Prostate gland (tissue), 2 donors: ENCODE measurements around the gene ANKRD18A. TPM values are rescaled to one million over a fixed set of nuclear protein-coding genes. Genes with fewer than 3 reads are reported as not detected.
"Not testable (repeated sequence)": the region's sequence is repeated elsewhere in the genome, so short reads cannot be mapped to it uniquely, and the experiment has no call there.

ENCODE experiments used
- DNase-seq: peaks from one replicate; pipeline ENCODE4 v3.0.0-alpha.2; 2019; ENCODE audit warnings: low spot score
- H3K27ac ChIP-seq, 2 donors: fragments of 200-600 bp; sonication (generic); 2 replicates each; pipeline ENCODE4 v1.5.1; 2017 to 2019
- H3K27me3 ChIP-seq: fragments of 200-600 bp; sonication (generic); replicated peaks from 2 replicates; pipeline ENCODE4 v1.5.1; 2019; ENCODE audit not compliant: insufficient read depth
- H3K36me3 ChIP-seq, 2 donors: fragments of 200-600 bp; sonication (generic); 1 replicate in 1 of 2; 2 replicates in 1 of 2; pipeline versions ENCODE4 v1.5.1 to v1.8.1; 2017 to 2019
- H3K4me1 ChIP-seq: fragments of 200-600 bp; sonication (generic); replicated peaks from 2 replicates; pipeline ENCODE4 v1.5.1; 2019
- H3K4me3 ChIP-seq, 2 donors: fragments of 200-600 bp; sonication (generic); 2 replicates each; pipeline ENCODE4 v1.5.1; 2017 to 2019
- H3K9me3 ChIP-seq: fragments of 200-600 bp; sonication (generic); 2 replicates; pipeline ENCODE4 v1.5.1; 2017
- CTCF ChIP-seq, 4 experiments: fragments of 200-600 bp in 2 of 4; fragments of 450-650 bp in 2 of 4; sonication (generic) in 2 of 4; IDR thresholded peaks; 1 replicate in 3 of 4; 2 replicates in 1 of 4; pipeline ENCODE4 v1.5.1; 2016 to 2019; ENCODE audit warnings: antibody characterized with exemption in 4 of 4, mild to moderate bottlenecking in 2 of 4, moderate library complexity in 2 of 4
- POLR2A ChIP-seq: fragments of 450-650 bp; IDR thresholded peaks from one replicate; pipeline ENCODE4 v1.6.1; 2016; ENCODE audit warnings: antibody characterized with exemption, mild to moderate bottlenecking
- POLR2AphosphoS5 ChIP-seq: sonication (generic); formaldehyde crosslinking; IDR thresholded peaks from one replicate; pipeline ENCODE4 v1.6.1; 2017; ENCODE audit warnings: antibody characterized with exemption
- WGBS: methylation state at CpG from one replicate; pipeline ENCODE4 v1.1.5; 2018; 5-methylcytosine and 5-hydroxymethylcytosine counted together
- intact Hi-C: fragments of 100-400 bp; cut with DNase I; formaldehyde crosslinking; loops from one replicate; pipeline ENCODE4 v1.14.2; 2022
- total RNA-seq, 2 donors: library from RNA; depleted of rRNA; stranded (reverse); fragments of >200 nt; gene quantifications; one replicate each; pipeline ENCODE4 v1.1.0, GENCODE V29; 2016

The ANKRD18A gene
- total RNA-seq, 2 donors from 2014 or later = 13.9 to 33.7 TPM

DNA sequence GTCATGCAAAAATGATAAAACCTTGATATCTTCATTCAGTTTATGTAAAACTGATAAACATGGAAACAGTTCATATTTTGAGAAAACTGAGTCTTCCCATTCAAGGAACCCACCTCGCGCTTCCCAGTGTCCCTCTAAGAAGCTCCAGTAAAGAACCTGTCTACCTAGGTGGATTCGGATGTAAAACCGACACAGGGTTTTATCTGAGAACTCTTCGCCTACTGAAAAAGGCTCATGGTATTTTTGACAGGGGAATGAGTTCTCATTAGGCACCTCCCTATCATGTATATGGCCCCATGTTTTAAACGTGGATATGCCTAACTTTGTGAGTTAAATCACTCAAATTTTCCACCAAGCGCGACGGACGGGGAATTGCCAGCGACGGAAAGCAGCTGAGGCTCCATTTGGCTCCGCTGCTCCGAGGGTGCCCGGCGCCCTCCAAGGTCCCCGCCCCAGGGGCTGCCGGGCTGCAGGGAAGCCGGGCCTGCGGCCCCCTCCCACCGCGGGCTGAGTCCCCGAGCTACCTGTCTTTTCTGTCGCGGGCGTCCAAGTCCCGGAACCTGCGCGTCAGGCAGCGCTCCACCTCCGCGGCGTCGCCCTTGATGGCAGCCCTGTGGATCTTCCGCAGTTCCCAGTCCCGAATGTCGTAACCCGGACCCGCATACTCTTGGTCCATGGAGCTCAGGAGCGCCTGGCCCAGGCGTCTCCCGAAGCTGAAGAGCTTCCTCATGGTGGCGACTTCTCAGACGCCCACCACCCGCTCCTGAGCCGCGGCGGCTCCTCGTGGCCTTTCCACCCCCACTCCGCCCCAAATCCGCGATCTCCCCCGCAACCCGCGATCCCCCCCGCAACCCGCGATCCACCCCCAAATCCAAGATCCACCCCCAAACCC is 594 bp downstream of the ANKRD18A start:
- no peaks in the 10 kb centered on the region for H3K36me3 ChIP-seq
- H3K4me1 ChIP-seq = no peaks in the 10 kb centered on the region
- WGBS = 3% methylated on average over 52 of the region's 58 CpGs
- DNase-seq = peak; percentile 19
- no peaks in the 10 kb centered on the region for H3K27me3 ChIP-seq
- peak overlapping the region; percentile 78 to 80 for H3K27ac ChIP-seq
- TF ChIP-seq POLR2AphosphoS5 (no peak), CTCF (IDR thresholded peaks at IDR 0.05) (no peak), POLR2A (no peak)
- no peaks in the 10 kb centered on the region for H3K9me3 ChIP-seq
- H3K4me3 ChIP-seq = peak overlapping the region; percentile 44 to 52
- intact Hi-C loops = no loop called here

DNA sequence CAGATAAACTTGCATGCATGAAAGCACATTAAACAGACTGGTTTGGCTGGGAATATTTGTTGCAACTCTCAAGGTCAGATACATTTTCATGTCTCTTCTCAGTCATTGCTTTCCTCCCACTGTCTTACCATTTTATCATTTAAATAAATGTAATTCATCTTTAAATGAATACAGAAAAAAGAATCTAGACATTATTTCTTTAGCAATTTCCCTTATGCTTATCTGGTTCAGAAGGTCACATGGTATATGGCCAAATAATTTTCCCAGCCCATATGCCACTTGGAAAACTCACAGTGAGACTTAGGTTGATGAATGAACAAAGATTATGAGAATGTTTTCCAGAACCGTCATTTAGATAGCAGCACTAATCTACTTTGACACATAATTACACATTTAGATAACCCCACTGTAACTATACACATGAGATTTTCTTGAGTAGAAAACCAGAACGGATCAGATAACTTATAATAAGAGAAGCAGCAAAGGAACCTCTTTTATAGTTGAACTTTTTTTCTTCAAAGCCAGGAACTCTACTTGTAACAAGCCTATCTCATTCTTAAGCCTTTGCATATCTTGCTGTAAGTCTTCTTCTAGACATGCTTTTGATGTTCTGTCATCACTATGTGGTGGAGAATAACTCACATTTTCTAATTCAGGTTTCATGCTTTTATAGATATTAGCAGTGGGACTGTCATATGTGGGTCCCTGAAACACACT is 22.2 kb downstream of the ANKRD18A start:
- H3K9me3 ChIP-seq, H3K4me1 ChIP-seq, H3K27me3 ChIP-seq, H3K4me3 ChIP-seq, H3K27ac ChIP-seq, H3K36me3 ChIP-seq, DNase-seq, intact Hi-C loops: not testable (repeated sequence)
- whole genome bisulfite sequencing = 60% methylated on average over 2 of the region's 2 CpGs

- H3K9me3 ChIP-seq, H3K4me1 ChIP-seq, H3K27me3 ChIP-seq, H3K4me3 ChIP-seq, intact Hi-C loops, H3K36me3 ChIP-seq, DNase-seq, H3K27ac ChIP-seq: not testable (repeated sequence)
- 87% methylated on average over 3 of the region's 3 CpGs for WGBS
Observed at GRCh38 chr9:38595117-38595516, 25.3 kb downstream of the ANKRD18A start.

GRCh38 chr9:38591346-38592063 is 28.9 kb downstream of the ANKRD18A start:
- DNase-seq, intact Hi-C loops, H3K4me3 ChIP-seq, H3K36me3 ChIP-seq, H3K27me3 ChIP-seq, H3K9me3 ChIP-seq, H3K27ac ChIP-seq, H3K4me1 ChIP-seq: not testable (repeated sequence)
- 66% methylated on average over 7 of the region's 9 CpGs for WGBS

DNA sequence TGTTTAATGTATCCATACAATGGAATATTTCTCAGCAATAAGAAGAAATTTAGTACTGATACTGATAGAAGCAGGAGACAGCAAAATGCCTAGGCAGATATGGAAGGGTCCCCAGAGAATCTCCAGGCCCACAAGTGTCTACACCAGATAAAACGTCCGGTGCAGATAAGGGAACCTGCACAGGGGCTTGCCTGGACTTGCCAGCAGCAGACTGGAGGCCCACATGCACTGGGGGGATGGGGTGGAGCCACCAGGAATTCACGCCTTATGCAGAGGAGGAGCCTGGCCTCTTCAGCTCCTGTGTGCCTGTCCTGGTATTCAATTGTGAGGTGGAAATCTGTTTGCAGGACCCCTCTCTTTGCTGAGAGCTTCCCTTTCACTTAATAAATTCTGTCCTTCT is 36.6 kb downstream of the ANKRD18A start:
- H3K36me3 ChIP-seq, DNase-seq, H3K4me3 ChIP-seq, H3K27ac ChIP-seq, H3K27me3 ChIP-seq, H3K4me1 ChIP-seq, H3K9me3 ChIP-seq, intact Hi-C loops: not testable (repeated sequence)
- 66% methylated on average over 3 of the region's 3 CpGs for WGBS

DNA sequence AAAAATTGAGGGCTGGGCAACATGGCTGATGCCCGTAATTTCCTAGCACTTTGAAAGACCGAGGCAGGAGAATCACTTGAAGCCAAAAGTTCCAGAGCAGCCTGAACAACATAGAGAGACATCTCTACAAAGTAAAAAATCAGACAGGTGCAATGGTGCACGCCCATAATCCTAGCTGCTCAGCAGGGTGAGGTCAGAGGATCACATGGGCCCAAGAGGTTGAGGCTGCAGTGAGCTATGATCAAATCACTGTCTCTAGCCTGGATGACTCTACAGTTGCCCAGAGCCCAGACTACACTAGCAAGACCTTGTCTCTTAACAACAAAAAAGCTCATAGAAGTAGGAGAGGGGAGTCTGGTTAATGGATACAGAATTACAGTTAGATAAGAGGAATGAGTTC is 40.3 kb downstream of the ANKRD18A start:
- H3K4me3 ChIP-seq, H3K9me3 ChIP-seq, H3K27me3 ChIP-seq, intact Hi-C loops, DNase-seq, H3K4me1 ChIP-seq, H3K27ac ChIP-seq, H3K36me3 ChIP-seq: not testable (repeated sequence)
- 85% methylated on average over 3 of the region's 3 CpGs for WGBS

- H3K27me3 ChIP-seq, H3K9me3 ChIP-seq, H3K27ac ChIP-seq, H3K36me3 ChIP-seq, H3K4me3 ChIP-seq, DNase-seq, H3K4me1 ChIP-seq, intact Hi-C loops: not testable (repeated sequence)
- 20% methylated on average over 1 of the region's 1 CpG for WGBS
Observed at GRCh38 chr9:38576181-38576580, 44.2 kb downstream of the ANKRD18A start.

DNA sequence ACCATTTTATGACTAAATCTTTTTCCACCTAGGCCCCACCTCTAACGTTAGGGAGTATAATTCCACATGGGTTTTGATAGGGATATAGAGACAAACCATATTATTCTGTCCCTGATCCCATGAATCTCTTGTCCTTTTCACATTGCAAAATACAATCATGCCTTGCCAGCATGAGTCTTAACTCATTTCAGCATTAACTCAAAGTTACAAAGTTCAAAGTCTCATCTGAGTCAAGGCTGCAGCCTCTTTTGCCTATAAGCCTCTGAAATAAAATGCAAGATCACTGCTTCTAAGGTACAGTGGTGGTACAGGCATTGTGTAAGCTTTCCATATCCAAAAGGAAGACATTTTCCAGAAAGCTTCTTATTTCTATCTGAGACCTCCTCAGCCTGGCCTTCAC is 54.3 kb downstream of the ANKRD18A start:
- H3K27me3 ChIP-seq, H3K27ac ChIP-seq, H3K4me3 ChIP-seq, H3K9me3 ChIP-seq, DNase-seq, H3K4me1 ChIP-seq, intact Hi-C loops, H3K36me3 ChIP-seq: not testable (repeated sequence)
- 94% methylated on average over 1 of the region's 1 CpG for WGBS

DNA sequence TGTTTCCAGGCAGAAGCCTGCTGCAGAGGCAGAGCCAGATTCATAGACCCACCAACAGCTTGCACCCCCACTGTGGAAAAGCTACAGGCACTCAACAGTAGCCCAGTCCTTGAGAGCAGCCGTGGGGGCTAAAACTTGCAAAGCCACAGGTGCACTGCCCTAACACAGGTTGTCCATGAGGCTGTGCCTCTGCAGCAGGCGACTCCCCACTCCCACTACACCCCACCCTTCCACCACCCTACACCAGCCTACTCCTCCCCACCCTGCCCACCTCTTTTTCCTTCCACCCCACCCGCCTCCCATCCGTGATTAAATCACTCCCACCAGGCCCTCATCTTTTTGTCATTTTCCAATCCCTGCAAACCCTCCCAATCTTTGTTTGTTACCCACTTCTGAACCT is 55.2 kb downstream of the ANKRD18A start:
- 85% methylated on average over 2 of the region's 4 CpGs for WGBS
- H3K36me3 ChIP-seq, H3K27ac ChIP-seq, H3K27me3 ChIP-seq, intact Hi-C loops, DNase-seq, H3K4me3 ChIP-seq, H3K4me1 ChIP-seq, H3K9me3 ChIP-seq: not testable (repeated sequence)

- no CpG with 5 or more reads among the region's 1 CpG for WGBS
Observed at GRCh38 chr9:38563911-38564310, 56.5 kb downstream of the ANKRD18A start.

GRCh38 chr9:38561134-38561533 is 59.3 kb downstream of the ANKRD18A start:
- WGBS = 75% methylated on average over 2 of the region's 2 CpGs
- H3K27me3 ChIP-seq, H3K27ac ChIP-seq, DNase-seq, intact Hi-C loops, H3K36me3 ChIP-seq, H3K4me1 ChIP-seq, H3K4me3 ChIP-seq, H3K9me3 ChIP-seq: not testable (repeated sequence)

More at GRCh38 chr9:38563911-38564310, 56.5 kb downstream of the ANKRD18A start:
- H3K4me3 ChIP-seq, H3K36me3 ChIP-seq, H3K27ac ChIP-seq, DNase-seq, H3K4me1 ChIP-seq, H3K9me3 ChIP-seq, H3K27me3 ChIP-seq, intact Hi-C loops: not testable (repeated sequence)
